Spleen (tissue), 7 donors: Measurements from ENCODE around the gene CNST.

Experiments
- CTCF ChIP-seq, 11 experiments: fragments of 200-600 bp in 7 of 11; fragments of 450-650 bp in 4 of 11; sonication (generic) in 4 of 11; IDR thresholded peaks in 8 of 11; conservative IDR thresholded peaks in 3 of 11; 1 replicate in 7 of 11; 2 replicates in 4 of 11; pipeline versions ENCODE4 v1.4.0 to v1.8.0; 2016 to 2021; ENCODE audit warnings: antibody characterized with exemption in 11 of 11, inconsistent platforms in 4 of 11, mild to moderate bottlenecking in 1 of 11
- POLR2A ChIP-seq, 3 donors: fragments of 450-650 bp; IDR thresholded peaks; one replicate each; pipeline ENCODE4 v1.5.1; 2017; ENCODE audit warnings: antibody characterized with exemption in 3 of 3, mild to moderate bottlenecking in 1 of 3
- POLR2AphosphoS5 ChIP-seq, 3 donors: sonication (generic); formaldehyde crosslinking; IDR thresholded peaks; one replicate each; pipeline ENCODE4 v1.5.1; 2017; ENCODE audit warnings: antibody characterized with exemption in 3 of 3
- donor health status: DM: no; HTN: no; CAD: no; lungs with moderate emphysema.
- donor health status: DM: no; HTN: no; CAD: no.
- donor health status: DM: no; HTN: no; CAD: no.

GRCh38 chr1:246591958-246592357 lies 25.7 kb downstream of the CNST start:
- TF ChIP-seq POLR2A (IDR thresholded peaks at IDR 0.05), result no peak
- TF ChIP-seq CTCF (IDR thresholded peaks at IDR 0.05 in 8 of 11, conservative IDR thresholded peaks at IDR 0.05 in 3 of 11), result no peak
- TF ChIP-seq POLR2AphosphoS5 (IDR thresholded peaks at IDR 0.05), result no peak
